A549 (cell line): ENCODE results near the gene TMEM120A. TPM values are rescaled to one million over a fixed set of nuclear protein-coding genes. Genes with fewer than 3 reads are reported as not detected.

Experiments
- ATAC-seq, 2 experiments: fragments of 200-7000 bp in 1 of 2; fragments of >200 bp in 1 of 2; cut with Nextera tagmentation in 1 of 2; cut with Tn5 transposase in 1 of 2; 3 replicates each; pipeline versions ENCODE4 v1.8.0 to v1.9.1; 2018 to 2020; ENCODE audit warnings: mild to moderate bottlenecking in 1 of 2, moderate library complexity in 1 of 2
- CTCF ChIA-PET: fragments of 300-600 bp; sonication (Branson Sonifier 250); formaldehyde crosslinking; extraction: SDS; loops from one replicate; lab custom pipeline; 2021; ENCODE audit warnings: antibody characterized with exemption, inconsistent platforms; lab: Yijun Ruan, JAX
- POLR2A ChIA-PET: fragments of 350-600 bp; formaldehyde crosslinking; extraction: SDS; loops from one replicate; lab custom pipeline; 2021; ENCODE audit warnings: antibody characterized with exemption, inconsistent platforms; lab: Yijun Ruan, JAX
- DNase-seq, 2 experiments: peaks; one replicate each; pipeline versions ENCODE4 v3.0.0 to v3.0.0-alpha.2; 2011 to 2016; ENCODE audit warnings: low read depth in 1 of 2, low spot score in 1 of 2
- FAIRE-seq: peaks from 2 replicates; lab custom pipeline; 2011; peaks lifted over from hg19 to GRCh38; lab: Jason Lieb, UNC
- H3K27ac ChIP-seq, 2 experiments: fragments of >200 bp; sonication (Bioruptor Twin); formaldehyde crosslinking; 3 replicates each; pipeline ENCODE4 v1.5.1; 2016 to 2017
- H3K4me1 ChIP-seq: fragments of >200 bp; sonication (Bioruptor Twin); formaldehyde crosslinking; 3 replicates; pipeline ENCODE4 v1.6.1; 2016
- H3K4me2 ChIP-seq: fragments of >200 bp; sonication (Bioruptor Twin); formaldehyde crosslinking; 3 replicates; pipeline ENCODE4 v1.6.1; 2016
- H3K4me3 ChIP-seq: fragments of >200 bp; sonication (Bioruptor Twin); formaldehyde crosslinking; 3 replicates; pipeline ENCODE4 v1.5.1; 2016
- H3K9me3 ChIP-seq: fragments of >200 bp; sonication (Bioruptor Twin); formaldehyde crosslinking; 3 replicates; pipeline ENCODE4 v1.6.1; 2016
- BCL3 ChIP-seq: fragments of >200 bp; sonication (Bioruptor Twin); formaldehyde crosslinking; IDR thresholded peaks from 3 replicates; pipeline ENCODE4 v1.6.1; 2016
- BHLHE40 ChIP-seq: IDR thresholded peaks from 2 replicates; pipeline ENCODE4 v1.6.1; 2012; ENCODE audit warnings: low read depth, low read length, inconsistent platforms
- CBX8 ChIP-seq: fragments of 200-600 bp; sonication (generic); IDR thresholded peaks from 2 replicates; pipeline ENCODE4 v1.6.1; 2016
- CEBPB ChIP-seq, 2 experiments: fragments of >200 bp in 1 of 2; sonication (Bioruptor Twin) in 1 of 2; formaldehyde crosslinking in 1 of 2; IDR thresholded peaks; 2 replicates each; pipeline ENCODE4 v1.6.1; 2012 to 2016
- CHD4 ChIP-seq: fragments of 200-600 bp; sonication (generic); IDR thresholded peaks from 2 replicates; pipeline ENCODE4 v1.6.1; 2016; ENCODE audit warnings: antibody characterized with exemption, mild to moderate bottlenecking, borderline replicate concordance
- EHF ChIP-seq: fragments of 250-450 bp; sonication (Bioruptor Pico); IDR thresholded peaks from 2 replicates; pipeline ENCODE4 v1.5.0; 2020; ENCODE audit warnings: mild to moderate bottlenecking
- ELK1 ChIP-seq: fragments of 150-350 bp; IDR thresholded peaks from 2 replicates; pipeline ENCODE4 v1.6.1; 2014; ENCODE audit warnings: low read depth, mild to moderate bottlenecking, low read length
- ESRRA ChIP-seq: fragments of 150-350 bp; IDR thresholded peaks from 2 replicates; pipeline ENCODE4 v1.6.1; 2014; ENCODE audit warnings: mild to moderate bottlenecking, low read length, borderline replicate concordance
- HES2 ChIP-seq: fragments of >200 bp; sonication (Bioruptor Twin); formaldehyde crosslinking; IDR thresholded peaks from 2 replicates; pipeline ENCODE4 v1.6.1; 2016
- HEYL ChIP-seq: fragments of 250-450 bp; sonication (Bioruptor Pico); IDR thresholded peaks from 2 replicates; pipeline ENCODE4 v1.8.0; 2021; ENCODE audit warnings: mild to moderate bottlenecking, moderate library complexity
- HOXB5 ChIP-seq: fragments of 250-450 bp; sonication (Bioruptor Pico); IDR thresholded peaks from 2 replicates; pipeline ENCODE4 v1.5.0; 2020; ENCODE audit warnings: mild to moderate bottlenecking, moderate library complexity
- KDM1A ChIP-seq: fragments of 200-600 bp; sonication (generic); IDR thresholded peaks from 2 replicates; pipeline ENCODE4 v1.6.1; 2016; ENCODE audit warnings: low read depth, mild to moderate bottlenecking
- KDM5A ChIP-seq: fragments of 200-600 bp; sonication (generic); IDR thresholded peaks from 2 replicates; pipeline ENCODE4 v1.6.1; 2016; ENCODE audit warnings: antibody characterized with exemption, mild to moderate bottlenecking
- MAFK ChIP-seq: fragments of 450-650 bp; IDR thresholded peaks from 2 replicates; pipeline ENCODE4 v1.6.1; 2014; ENCODE audit not compliant: partially characterized antibody
- MYC ChIP-seq: IDR thresholded peaks from 2 replicates; pipeline ENCODE4 v1.6.1; 2012; ENCODE audit warnings: mild to moderate bottlenecking, inconsistent platforms, low read length, improper control_type of control experiment, borderline replicate concordance
- POLR2A ChIP-seq: IDR thresholded peaks from 2 replicates; pipeline ENCODE4 v1.6.1; 2012; ENCODE audit warnings: mild to moderate bottlenecking, low read length
- POLR2AphosphoS2 ChIP-seq: conservative IDR thresholded peaks from 2 replicates; pipeline ENCODE4 v1.6.1; 2012; ENCODE audit warnings: low read length, improper control_type of control experiment, inconsistent platforms
- RCOR1 ChIP-seq: fragments of 150-350 bp; IDR thresholded peaks from 2 replicates; pipeline ENCODE4 v1.6.1; 2014; ENCODE audit warnings: antibody characterized with exemption, low read length, low read depth
- RNF2 ChIP-seq: fragments of 200-600 bp; sonication (generic); IDR thresholded peaks from 2 replicates; pipeline ENCODE4 v1.6.1; 2016; ENCODE audit warnings: low read depth, mild to moderate bottlenecking, antibody characterized with exemption, moderate library complexity, borderline replicate concordance
- SREBF2 ChIP-seq: fragments of 450-650 bp; IDR thresholded peaks from 2 replicates; pipeline ENCODE4 v1.6.1; 2014; ENCODE audit warnings: mild to moderate bottlenecking, moderate library complexity
- ZFP36 ChIP-seq: fragments of 450-650 bp; IDR thresholded peaks from 2 replicates; pipeline ENCODE4 v1.6.1; 2014; ENCODE audit warnings: borderline replicate concordance; ENCODE audit not compliant: partially characterized antibody
- ZSCAN20 ChIP-seq: fragments of 250-450 bp; sonication (Bioruptor Pico); IDR thresholded peaks from 2 replicates; pipeline ENCODE4 v1.8.0; 2022; ENCODE audit warnings: mild to moderate bottlenecking, moderate library complexity
- WGBS: methylation state at CpG from one replicate; pipeline ENCODE4 v1.1.6; 2017; ENCODE audit errors: missing lambda C conversion rate; 5-methylcytosine and 5-hydroxymethylcytosine counted together
- polyA plus RNA-seq, 4 experiments: library from polyadenylated mRNA; depleted of rRNA in 3 of 4; stranded (reverse); fragments of >200 nt; fragmentation: RNase III in 1 of 4; extraction: RNeasy Plus Mini Kit Qiagen cat#74134 plus additional on column Dnase treatment in 1 of 4; gene quantifications; 2 replicates in 3 of 4; 3 replicates in 1 of 4; pipeline ENCODE4 v1.2.3, GENCODE V29; 2011 to 2017
- TF ChIP-seq, protein P1 (sequence below): IDR thresholded peaks from 2 replicates; pipeline ENCODE4 v1.6.1; 2012
- TF ChIP-seq, protein P2 (sequence below): IDR thresholded peaks from 2 replicates; pipeline ENCODE4 v1.6.1; 2012
- TF ChIP-seq, protein P3 (sequence below): IDR thresholded peaks from 2 replicates; pipeline ENCODE4 v1.6.1; 2012; ENCODE audit warnings: low read depth, borderline replicate concordance
- TF ChIP-seq, protein P4 (sequence below): fragments of 450-650 bp; IDR thresholded peaks from 2 replicates; pipeline ENCODE4 v1.6.1; 2014; ENCODE audit warnings: antibody characterized with exemption

Gene TMEM120A
- polyA plus RNA-seq, 2 of the 4 experiments (the other 2 are of a cell fraction) = 46.0 to 53.8 TPM

DNA sequence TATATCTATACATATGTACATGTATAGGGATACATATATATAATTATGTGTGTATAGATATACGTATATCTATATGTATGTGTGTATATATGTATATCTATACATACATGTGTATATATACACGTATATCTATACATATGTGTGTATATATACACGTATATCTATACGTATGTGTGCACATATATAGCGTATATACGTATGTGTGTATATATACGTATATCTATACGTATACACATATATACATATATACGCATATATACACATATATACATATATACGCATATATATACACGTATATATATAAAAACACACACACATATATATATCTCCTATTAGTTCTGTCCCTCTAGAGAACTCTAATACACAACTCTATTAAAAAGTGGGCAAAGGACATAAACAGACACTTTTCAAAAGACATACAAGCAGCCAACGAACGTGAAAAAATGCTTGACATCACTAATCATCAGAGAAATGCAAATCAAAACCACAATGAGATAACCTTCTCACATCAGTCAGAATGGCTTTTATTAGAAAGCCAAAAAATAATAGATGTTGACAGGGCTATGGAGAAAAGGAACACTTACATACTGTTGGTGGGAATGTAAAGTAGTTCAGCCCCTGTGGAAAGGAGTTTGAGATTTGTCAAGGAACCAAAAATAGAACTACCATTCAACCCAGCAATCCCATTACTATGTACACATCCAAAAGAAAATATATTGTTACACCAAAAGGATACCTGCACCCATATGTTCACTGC is 22.0 kb upstream of the TMEM120A start:
- Histone ChIP-seq H3K9me3 (no peaks in the 10 kb centered on the region), H3K27ac (no peak overlapping the region), H3K4me3 (no peak overlapping the region), H3K4me2 (no peak overlapping the region), H3K4me1 (no peaks in the 10 kb centered on the region)
- CTCF ChIA-PET = no interaction called here
- no peak for ATAC-seq
- no peak for FAIRE-seq
- TF ChIP-seq POLR2A = no peak
- no peak for TF ChIP-seq ZSCAN20 (CRISPR knock-in tag)
- TF ChIP-seq EHF (CRISPR knock-in tag) = no peak
- no peak for TF ChIP-seq BCL3
- TF ChIP-seq, protein P1, sequence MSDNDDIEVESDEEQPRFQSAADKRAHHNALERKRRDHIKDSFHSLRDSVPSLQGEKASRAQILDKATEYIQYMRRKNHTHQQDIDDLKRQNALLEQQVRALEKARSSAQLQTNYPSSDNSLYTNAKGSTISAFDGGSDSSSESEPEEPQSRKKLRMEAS = no peak
- no peak for TF ChIP-seq CBX8
- no peak for TF ChIP-seq ZFP36
- no peak for TF ChIP-seq HEYL (CRISPR knock-in tag)
- TF ChIP-seq, protein P2, sequence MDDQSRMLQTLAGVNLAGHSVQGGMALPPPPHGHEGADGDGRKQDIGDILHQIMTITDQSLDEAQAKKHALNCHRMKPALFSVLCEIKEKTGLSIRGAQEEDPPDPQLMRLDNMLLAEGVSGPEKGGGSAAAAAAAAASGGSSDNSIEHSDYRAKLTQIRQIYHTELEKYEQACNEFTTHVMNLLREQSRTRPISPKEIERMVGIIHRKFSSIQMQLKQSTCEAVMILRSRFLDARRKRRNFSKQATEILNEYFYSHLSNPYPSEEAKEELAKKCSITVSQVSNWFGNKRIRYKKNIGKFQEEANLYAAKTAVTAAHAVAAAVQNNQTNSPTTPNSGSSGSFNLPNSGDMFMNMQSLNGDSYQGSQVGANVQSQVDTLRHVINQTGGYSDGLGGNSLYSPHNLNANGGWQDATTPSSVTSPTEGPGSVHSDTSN = no peak
- no peak for TF ChIP-seq MYC
- no peak for TF ChIP-seq CHD4
- TF ChIP-seq, protein P3, sequence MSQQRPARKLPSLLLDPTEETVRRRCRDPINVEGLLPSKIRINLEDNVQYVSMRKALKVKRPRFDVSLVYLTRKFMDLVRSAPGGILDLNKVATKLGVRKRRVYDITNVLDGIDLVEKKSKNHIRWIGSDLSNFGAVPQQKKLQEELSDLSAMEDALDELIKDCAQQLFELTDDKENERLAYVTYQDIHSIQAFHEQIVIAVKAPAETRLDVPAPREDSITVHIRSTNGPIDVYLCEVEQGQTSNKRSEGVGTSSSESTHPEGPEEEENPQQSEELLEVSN = no peak
- TF ChIP-seq ELK1 = no peak
- no peak for TF ChIP-seq RCOR1
- TF ChIP-seq BHLHE40 = no peak
- no peak for TF ChIP-seq KDM5A
- no peak for TF ChIP-seq ESRRA
- TF ChIP-seq, all 56 proteins: peak for 0
- WGBS = 89% methylated on average over 13 of the region's 13 CpGs
- no peak for DNase-seq
- POLR2A ChIA-PET = no interaction called here

DNA sequence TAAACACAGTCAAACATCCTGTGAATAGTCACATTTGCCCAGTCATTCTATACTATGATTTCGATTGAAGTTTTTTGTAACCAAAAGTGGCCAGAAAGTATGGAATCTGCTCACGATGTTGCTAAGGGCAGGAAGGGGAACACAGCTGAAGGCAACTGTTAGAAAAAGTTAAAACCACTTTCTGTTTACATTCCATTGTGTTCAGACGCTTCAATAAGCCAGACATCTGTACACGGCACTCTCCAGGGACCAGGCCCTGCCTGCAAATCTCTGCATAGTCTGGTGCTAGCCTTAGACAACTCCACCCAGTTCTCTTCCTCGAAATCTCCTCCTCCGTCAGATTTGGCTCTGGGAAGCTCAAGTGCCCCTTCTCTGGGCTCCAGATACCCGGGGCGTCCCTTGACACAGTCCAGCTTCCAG is 17.1 kb upstream of the TMEM120A start:
- no peak overlapping the region for H3K4me2 ChIP-seq
- H3K27ac ChIP-seq = no peak overlapping the region
- no peak for DNase-seq
- POLR2A ChIA-PET = no interaction called here
- TF ChIP-seq, protein P4, sequence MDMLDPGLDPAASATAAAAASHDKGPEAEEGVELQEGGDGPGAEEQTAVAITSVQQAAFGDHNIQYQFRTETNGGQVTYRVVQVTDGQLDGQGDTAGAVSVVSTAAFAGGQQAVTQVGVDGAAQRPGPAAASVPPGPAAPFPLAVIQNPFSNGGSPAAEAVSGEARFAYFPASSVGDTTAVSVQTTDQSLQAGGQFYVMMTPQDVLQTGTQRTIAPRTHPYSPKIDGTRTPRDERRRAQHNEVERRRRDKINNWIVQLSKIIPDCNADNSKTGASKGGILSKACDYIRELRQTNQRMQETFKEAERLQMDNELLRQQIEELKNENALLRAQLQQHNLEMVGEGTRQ = no peak
- no peak for TF ChIP-seq HES2
- TF ChIP-seq ESRRA = no peak
- TF ChIP-seq SREBF2 = no peak
- TF ChIP-seq POLR2AphosphoS2 = no peak
- TF ChIP-seq CEBPB (IDR thresholded peaks at IDR 0.05) = no peak
- TF ChIP-seq HOXB5 = no peak
- TF ChIP-seq MAFK = no peak
- no peak for TF ChIP-seq HEYL (CRISPR knock-in tag)
- TF ChIP-seq, protein P1 = no peak
- TF ChIP-seq KDM1A = no peak
- TF ChIP-seq RNF2 = no peak
- WGBS = 86% methylated on average over 8 of the region's 8 CpGs
- 0 out of 6 replicates have a peak, but pooled peaks of 1 of the 2 experiments have one; percentile 13 for ATAC-seq
- CTCF ChIA-PET = interaction anchor here (4.1 kb wide), 1 partner anchor 9 kb away, joined by 23 read pairs; no protein-coding TSS in a partner anchor
- no peak for FAIRE-seq
- H3K4me1 ChIP-seq = no peaks in the 10 kb centered on the region
- no peaks in the 10 kb centered on the region for H3K9me3 ChIP-seq
- H3K4me3 ChIP-seq = no peak overlapping the region
